Myometrial cell (primary cell): ENCODE results near the gene ITPRIP. TPM values are rescaled to one million over a fixed set of nuclear protein-coding genes. Genes with fewer than 3 reads are reported as not detected.

Experiments
- total RNA-seq: library from RNA; depleted of rRNA; stranded (reverse); fragments of >200 nt; gene quantifications from 2 replicates; pipeline ENCODE4 v1.2.3, GENCODE V29; 2015

Gene ITPRIP, protein sequence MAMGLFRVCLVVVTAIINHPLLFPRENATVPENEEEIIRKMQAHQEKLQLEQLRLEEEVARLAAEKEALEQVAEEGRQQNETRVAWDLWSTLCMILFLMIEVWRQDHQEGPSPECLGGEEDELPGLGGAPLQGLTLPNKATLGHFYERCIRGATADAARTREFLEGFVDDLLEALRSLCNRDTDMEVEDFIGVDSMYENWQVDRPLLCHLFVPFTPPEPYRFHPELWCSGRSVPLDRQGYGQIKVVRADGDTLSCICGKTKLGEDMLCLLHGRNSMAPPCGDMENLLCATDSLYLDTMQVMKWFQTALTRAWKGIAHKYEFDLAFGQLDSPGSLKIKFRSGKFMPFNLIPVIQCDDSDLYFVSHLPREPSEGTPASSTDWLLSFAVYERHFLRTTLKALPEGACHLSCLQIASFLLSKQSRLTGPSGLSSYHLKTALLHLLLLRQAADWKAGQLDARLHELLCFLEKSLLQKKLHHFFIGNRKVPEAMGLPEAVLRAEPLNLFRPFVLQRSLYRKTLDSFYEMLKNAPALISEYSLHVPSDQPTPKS
- 14.2 and 23.4 TPM in 2 replicates for total RNA-seq

DNA sequence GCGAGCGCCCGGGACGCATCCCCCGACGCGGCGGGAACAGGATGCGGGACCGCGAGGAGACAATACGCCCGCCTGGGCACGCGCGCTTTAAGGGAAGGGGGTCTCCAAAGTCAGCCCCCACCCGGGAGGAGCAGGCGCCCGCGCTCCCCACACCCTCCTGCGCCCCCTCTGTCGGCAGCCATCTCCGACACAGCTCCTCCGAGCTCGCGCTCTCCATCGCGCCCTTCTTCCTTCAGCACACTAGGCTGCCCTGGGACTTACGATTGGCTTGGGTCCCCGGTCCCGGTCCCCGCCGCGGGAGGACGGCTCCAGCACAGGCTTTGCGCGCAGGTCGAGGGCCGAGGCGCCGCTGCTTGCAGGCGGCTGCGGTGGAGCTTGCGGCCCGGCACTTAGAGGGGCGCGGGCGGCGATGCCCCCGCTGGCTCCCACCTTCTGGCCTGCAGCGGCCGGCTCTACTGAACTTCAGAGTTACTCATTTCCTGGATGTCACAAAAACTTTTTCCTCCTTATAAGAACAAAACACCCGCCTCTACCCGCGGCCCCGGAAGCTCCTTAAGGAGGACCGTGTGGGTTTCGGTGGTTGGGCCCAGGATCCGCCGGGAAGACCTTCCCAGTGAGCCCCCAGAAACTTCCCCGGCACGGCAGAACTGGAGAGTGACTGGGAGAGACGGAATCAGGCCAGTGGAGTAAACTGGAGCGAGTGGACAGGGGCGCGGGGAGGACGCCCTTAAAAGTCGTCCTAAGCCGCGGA lies at the start of gene ITPRIP:
TSS of gene ITPRIP (minus strand) at position 481 of the 751 bp plus-strand sequence. CDS start 22,414 bp downstream, outside the sequence.

DNA sequence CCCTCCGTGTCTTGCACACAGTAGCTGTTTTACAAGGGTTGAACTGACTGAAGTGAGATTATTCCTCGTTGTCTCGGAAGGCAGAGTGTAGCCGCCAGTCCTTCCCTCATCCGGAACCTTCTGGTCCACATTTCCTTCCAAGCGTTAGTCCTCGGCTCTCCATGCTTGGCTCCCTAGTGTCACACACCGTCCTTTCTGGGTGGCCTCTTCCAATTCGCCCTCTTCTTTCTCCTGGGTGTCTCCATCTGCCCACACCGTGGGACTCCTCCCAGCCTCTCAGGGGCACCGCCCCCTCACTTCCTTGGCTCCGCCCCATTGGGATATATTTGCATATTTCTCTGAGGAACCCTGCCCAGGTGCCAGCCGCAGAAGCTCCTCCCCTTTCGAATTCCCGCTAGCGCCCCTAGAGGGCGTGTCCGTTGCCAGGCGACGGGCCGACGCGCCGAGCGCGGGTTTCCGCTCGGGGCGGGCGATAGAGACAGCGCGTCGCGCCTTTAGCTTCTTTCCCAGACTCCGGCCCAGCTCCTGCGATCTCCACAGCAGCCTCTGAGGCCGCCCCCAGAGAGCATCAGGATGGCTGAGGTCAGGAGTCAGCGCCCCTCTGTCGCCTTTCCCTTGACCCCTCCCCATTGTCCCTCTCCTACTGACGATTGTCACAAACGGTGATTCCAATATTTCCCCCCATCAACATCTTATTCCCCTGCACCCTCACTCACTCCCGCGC lies 15.2 kb upstream of the ITPRIP start, which contains the start of gene CFAP58:
TSS of gene CFAP58 (plus strand) at position 509 of the 724 bp plus-strand sequence. CDS start at position 574, 65 bp downstream.

DNA sequence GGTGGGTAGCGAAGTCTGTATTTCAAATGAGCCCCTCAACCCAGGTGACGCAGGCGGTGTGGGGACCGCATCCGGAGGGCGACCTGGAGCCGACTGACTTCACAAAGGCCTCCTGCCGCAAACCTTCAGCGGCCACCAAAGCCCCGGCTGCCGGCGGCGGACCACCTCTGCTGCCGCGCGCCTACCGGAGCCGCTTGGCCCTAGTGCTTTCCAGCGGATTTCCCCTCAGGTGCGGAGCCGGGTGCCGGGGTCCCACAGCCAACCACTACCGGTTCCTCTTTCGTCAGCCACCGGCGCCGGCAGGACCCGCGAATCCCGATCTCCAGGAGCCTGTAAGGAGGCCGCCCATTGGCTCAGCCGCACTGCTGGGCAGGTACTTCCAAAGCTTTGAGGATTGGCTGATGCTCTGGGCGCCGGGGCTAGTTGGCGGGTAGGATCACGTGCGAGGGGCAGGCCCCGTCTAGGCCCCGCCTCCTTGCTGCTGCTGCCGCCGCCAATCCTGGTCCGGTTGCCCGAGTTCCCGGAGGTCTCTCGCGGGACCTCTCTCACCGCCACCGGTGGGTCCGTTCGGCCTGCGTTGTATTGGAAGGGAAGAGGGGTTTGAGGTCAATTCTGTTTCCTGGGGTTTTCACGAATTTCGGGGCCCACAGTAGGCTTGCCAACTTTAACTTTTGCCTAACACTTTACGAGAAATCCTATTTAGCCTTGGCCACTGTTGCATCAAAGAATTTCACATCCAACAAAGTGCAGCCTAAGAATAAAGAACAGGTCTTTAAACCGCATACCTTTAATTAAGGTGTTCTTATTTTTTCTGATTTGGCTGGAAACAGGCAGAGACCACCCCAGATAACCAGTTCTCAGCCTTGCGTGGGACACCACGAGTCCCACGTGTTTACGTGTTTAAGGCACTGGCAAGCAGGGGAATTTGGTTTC lies 69.3 kb downstream of the ITPRIP start, which contains the start of gene GSTO2:
TSS of gene GSTO2 (plus strand) at position 472 of the 933 bp plus-strand sequence. CDS start 5,732 bp downstream, outside the sequence.

Other genes with a start within 250 kb of the ITPRIP start
- gene SFR1, start 216.3 kb downstream of the ITPRIP start, total RNA-seq: 11.0 and 12.1 TPM in 2 replicates
- under 0.01 TPM in 1 of 2 replicates, not detected in the other for gene CFAP43, start 106.1 kb downstream of the ITPRIP start, total RNA-seq
- 398 and 454 TPM in 2 replicates for gene GSTO1, start 83.6 kb downstream of the ITPRIP start, total RNA-seq
- 7.1 and 11.2 TPM in 2 replicates for gene GSTO2, start 69.3 kb downstream of the ITPRIP start, total RNA-seq
- gene CFAP58, start 15.4 kb upstream of the ITPRIP start, total RNA-seq: 0.35 TPM in 1 of 2 replicates, not detected in the other